Neuron (in vitro differentiated cells): ENCODE results near the gene FRYL.
"Not testable (repeated sequence)": the region's sequence is repeated elsewhere in the genome, so short reads cannot be mapped to it uniquely, and the experiment has no call there.

ENCODE experiments used
- H2AFZ ChIP-seq: one replicate; pipeline ENCODE4 v1.6.1; 2013; ENCODE audit warnings: low read depth, mild to moderate bottlenecking, inconsistent platforms, low read length, moderate library complexity
- H3K27me3 ChIP-seq: one replicate; pipeline ENCODE4 v1.6.1; 2013; ENCODE audit warnings: low read length; ENCODE audit not compliant: insufficient read depth
- H3K36me3 ChIP-seq: one replicate; pipeline ENCODE4 v1.6.1; 2013; ENCODE audit warnings: low read length; ENCODE audit not compliant: insufficient read depth
- H3K4me1 ChIP-seq: one replicate; pipeline ENCODE4 v1.6.1; 2013; ENCODE audit warnings: low read length; ENCODE audit not compliant: insufficient read depth
- H3K4me3 ChIP-seq: 2 replicates; pipeline ENCODE4 v1.5.1; 2013; ENCODE audit warnings: mild to moderate bottlenecking, low read length, moderate library complexity
- H3K9me3 ChIP-seq: one replicate; pipeline ENCODE4 v1.6.1; 2013; ENCODE audit warnings: low read length

The FRYL gene

DNA sequence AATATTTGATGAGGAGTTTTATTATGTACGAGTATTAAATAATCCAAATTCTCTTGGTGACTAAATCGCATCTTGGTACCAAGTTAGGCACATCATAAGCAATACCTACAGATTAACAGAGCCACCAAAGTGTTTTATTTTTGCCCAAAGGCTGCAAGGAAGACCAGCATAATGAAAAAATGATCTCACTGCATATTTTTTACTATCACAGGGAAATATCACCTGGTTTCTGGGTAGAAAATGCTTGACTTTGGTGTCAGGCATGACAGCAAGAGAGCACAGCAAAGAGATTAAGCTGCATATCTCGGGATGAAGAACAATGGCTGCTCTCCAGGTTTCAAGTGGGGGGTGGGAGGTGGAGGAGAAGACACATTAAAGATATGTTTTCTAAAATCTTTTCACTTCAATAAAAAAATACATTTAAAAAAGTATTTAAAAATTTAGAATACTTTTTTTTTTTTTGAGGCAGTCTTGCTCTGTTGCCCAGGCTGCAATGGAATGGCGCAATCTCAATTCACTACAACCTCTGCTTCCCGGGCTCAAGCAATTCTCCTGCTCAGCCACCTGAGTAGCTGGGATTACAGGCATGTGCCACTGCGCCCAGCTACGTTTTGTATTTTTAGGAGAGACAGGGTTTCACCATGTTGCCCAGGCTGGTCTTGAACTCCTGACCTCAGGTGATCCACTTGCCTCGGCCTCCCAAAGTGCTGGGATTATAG, 86.1 kb downstream of the FRYL start:
- Histone ChIP-seq H3K27me3 (no peaks in the 10 kb centered on the region), H3K9me3 (no peaks in the 10 kb centered on the region), H3K36me3 (no peaks in the 10 kb centered on the region), H2AFZ (no peak overlapping the region), H3K4me3 (no peak overlapping the region), H3K4me1 (peaks cover 2% of the 10 kb centered on the region)

DNA sequence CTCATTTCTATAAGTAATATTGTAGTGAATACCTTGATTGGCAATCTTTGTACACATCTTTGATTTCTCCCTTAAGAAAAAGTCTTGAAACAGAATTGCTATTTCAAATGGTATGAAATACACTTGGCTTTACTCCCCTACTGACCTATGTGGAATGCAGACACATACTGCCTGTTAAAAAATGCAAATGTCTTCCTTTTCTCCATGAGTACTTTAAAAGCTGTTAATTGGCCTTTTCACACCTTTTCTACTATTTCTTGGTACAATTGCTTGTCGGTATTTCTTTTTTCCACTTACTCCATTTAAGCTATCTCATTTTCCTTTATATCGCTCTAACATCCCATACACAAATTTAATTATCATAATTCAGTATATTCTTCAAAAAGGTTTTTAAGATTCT, 87.2 kb downstream of the FRYL start:
- H3K36me3 ChIP-seq: no peaks in the 10 kb centered on the region
- no peaks in the 10 kb centered on the region for H3K9me3 ChIP-seq
- no peaks in the 10 kb centered on the region for H3K4me1 ChIP-seq
- H3K4me3 ChIP-seq: no peak overlapping the region
- H3K27me3 ChIP-seq: no peaks in the 10 kb centered on the region
- H2AFZ ChIP-seq: no peak overlapping the region

DNA sequence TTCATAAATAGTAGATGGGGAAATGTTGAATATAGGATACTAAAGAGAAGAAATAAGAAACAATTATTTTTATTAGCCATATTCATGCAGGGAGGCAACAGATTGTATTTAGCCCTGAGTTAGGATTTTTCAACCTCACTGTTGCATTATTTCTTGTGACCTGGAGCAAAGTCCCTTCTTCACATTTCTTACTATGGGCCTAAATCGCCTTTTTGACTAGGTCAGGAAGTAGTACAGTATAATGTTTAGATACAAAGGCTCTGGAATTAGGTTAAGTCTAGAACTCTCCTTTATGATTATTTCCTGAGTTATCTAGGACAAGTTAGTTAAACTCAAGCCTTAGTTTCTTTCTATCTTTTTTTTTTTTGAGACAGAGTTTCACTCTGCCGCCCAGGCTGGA, 88.0 kb downstream of the FRYL start:
- H2AFZ ChIP-seq: no peak overlapping the region

DNA sequence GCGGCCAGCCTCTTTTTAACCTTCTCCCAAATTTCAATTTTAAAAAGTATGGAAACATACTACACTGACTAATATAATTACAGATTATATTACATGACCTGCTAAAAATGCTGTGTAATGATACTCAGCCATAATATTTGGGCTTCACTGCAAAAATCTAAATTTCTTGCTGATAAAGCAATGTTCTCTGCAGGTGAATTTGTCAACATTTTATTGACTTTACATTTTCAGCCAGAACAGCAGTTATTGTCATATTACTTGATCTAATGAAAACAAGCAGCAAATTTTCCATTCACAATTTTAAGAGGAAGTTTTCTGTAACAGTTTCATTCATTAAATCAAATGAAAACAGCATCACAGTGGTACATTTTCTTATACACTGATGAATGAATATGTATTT, 91.1 kb downstream of the FRYL start:
- H3K4me1 ChIP-seq: peaks cover 7% of the 10 kb centered on the region
- no peaks in the 10 kb centered on the region for H3K9me3 ChIP-seq
- H3K4me3 ChIP-seq: no peak overlapping the region
- H3K36me3 ChIP-seq: no peaks in the 10 kb centered on the region
- H2AFZ ChIP-seq: no peak overlapping the region
- no peaks in the 10 kb centered on the region for H3K27me3 ChIP-seq

More for the DNA sequence above, 88.0 kb downstream of the FRYL start:
- Histone ChIP-seq H3K4me1 (peaks cover 2% of the 10 kb centered on the region), H3K27me3 (no peaks in the 10 kb centered on the region), H3K36me3 (no peaks in the 10 kb centered on the region), H3K4me3 (no peak overlapping the region), H3K9me3 (no peaks in the 10 kb centered on the region)

DNA sequence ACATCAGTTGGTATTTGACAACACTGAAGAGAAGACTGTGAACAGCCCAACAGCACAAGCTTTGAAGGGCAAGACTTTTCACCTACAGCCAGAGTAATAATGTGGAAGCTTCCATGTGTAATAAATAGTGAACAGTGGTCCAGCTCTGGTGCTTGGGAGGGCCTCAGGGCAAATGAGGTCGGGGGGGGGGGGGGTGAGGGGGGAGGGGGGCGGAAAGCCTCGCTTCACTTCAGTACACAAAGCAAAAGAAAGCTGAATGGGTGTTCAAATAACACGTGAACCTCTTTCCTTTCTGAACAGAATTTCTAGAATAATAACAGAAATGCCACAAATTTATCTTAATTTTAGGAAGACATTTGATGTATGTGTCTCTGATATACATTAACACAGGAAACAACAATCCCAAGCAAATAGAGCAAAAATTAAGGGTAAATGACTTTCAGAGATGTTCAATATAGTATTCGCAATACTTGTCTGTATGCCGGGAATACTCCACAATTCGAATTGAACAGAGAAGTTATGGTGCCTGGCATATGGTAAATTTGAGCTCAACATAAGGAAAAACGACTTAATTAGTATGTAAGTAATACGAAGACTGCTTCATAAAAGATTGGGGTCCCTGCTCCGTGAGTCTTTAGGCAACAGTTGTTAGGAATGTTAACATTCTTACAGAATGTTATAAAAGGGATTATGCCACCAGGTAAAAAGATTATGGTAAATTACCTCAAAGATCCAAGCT, 92.6 kb downstream of the FRYL start:
- peaks cover 2% of the 10 kb centered on the region for H3K36me3 ChIP-seq
- peaks cover 7% of the 10 kb centered on the region for H3K4me1 ChIP-seq
- no peaks in the 10 kb centered on the region for H3K27me3 ChIP-seq
- H3K9me3 ChIP-seq: no peaks in the 10 kb centered on the region
- no peak overlapping the region for H3K4me3 ChIP-seq
- H2AFZ ChIP-seq: no peak overlapping the region

DNA sequence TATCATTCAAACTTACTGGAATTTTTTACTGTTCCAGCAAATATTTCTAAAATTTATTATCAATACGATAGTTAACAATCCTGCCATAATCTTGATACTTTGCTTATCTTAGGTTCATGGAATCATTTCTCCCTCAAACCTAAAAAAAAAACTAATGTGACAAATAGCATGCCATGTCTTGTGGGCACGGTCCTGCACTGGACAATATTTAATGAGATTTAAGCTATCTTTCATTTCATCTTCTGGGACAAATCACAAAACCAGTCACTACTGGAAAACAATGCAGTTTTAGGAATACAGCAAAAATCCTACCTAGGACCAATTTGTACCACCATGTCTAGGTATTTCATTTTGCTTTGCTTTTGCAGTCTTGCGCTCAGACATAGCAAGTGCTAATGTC, 93.7 kb downstream of the FRYL start:
- Histone ChIP-seq H2AFZ (no peak overlapping the region), H3K4me1 (peaks cover 7% of the 10 kb centered on the region), H3K36me3 (peaks cover 2% of the 10 kb centered on the region), H3K27me3 (no peaks in the 10 kb centered on the region), H3K4me3 (no peak overlapping the region), H3K9me3 (no peaks in the 10 kb centered on the region)

DNA sequence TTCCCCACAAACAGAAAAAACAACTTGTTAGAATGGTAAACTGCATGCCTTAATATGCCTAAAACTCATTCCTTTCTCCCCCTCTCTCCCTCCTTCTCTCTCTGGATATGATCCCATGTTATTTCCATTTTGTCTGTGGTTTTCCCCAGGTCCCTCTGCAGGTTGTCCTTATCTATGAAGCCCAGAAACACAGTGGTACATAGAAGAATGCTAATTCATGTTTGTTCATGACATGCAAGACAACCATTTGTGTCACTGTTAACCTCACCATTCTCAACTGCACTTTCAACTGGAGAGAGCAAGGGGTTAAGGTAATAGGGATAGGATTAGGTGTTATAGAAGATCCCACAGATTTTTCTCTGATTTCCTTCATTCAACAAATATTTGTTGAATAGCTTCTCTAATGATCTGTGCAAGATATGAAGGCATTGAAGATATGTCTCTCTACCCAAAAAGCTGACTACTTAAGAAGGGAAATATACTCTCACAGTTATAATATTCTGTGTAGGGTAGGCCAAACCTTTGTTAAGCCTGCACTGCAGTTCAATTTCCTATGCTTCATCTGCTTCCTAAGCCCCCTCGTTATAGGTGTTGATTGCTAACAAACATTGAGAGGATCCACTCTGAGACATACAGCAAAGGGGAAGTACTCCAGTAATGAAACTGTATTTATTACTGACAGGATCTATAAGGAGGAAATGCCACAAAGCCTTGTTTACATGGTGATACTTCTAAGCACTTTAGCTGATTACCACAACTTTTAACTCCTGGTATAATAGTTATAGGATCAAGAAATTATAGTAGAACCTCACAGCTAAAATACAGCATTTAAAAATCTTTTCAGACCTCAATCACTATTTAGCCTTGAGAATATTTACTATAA, 96.1 kb downstream of the FRYL start:
- no peaks in the 10 kb centered on the region for H3K9me3 ChIP-seq
- no peak overlapping the region for H2AFZ ChIP-seq
- H3K4me1 ChIP-seq: peaks cover 7% of the 10 kb centered on the region
- H3K27me3 ChIP-seq: no peaks in the 10 kb centered on the region
- peaks cover 2% of the 10 kb centered on the region for H3K36me3 ChIP-seq
- no peak overlapping the region for H3K4me3 ChIP-seq

DNA sequence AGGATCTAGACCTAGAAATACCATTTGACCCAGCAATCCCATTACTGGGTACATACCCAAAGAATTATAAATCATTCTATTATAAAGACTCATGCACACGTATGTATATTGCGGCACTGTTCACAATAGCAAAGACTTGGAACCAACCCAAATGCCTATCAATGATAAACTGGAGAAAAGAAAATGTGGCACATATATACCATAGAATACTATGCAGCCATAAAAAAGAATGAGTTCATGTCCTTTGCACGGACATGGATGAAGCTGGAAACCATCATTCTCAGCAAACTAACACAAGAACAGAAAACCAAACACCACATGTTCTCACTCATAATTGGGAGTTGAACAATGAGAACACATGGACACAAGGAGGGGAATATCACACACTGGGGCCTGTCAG, 97.2 kb downstream of the FRYL start:
- H3K36me3 ChIP-seq, H3K4me3 ChIP-seq, H3K27me3 ChIP-seq, H3K9me3 ChIP-seq, H3K4me1 ChIP-seq, H2AFZ ChIP-seq: not testable (repeated sequence)

DNA sequence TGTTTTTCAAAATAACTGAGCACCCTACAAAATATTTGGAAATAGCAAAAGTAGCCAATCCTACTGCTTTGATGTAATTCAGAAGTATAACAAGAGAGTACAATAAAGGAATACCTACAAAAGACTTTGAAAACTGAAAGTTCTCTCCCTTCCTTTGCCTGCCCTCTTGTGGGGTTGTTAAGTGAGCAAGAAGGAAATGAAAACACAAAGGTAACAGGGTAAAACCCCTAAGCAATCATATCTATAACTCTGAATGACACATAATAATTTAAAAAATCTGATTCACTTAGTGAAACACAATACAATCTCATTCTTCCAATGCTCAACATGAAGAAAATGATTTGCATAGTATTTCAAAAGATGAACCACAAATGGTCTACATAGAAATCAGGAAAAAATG, 98.2 kb downstream of the FRYL start:
- no peak overlapping the region for H2AFZ ChIP-seq
- no peaks in the 10 kb centered on the region for H3K9me3 ChIP-seq
- no peaks in the 10 kb centered on the region for H3K27me3 ChIP-seq
- H3K4me3 ChIP-seq: no peak overlapping the region
- H3K4me1 ChIP-seq: peaks cover 3% of the 10 kb centered on the region
- H3K36me3 ChIP-seq: peaks cover 2% of the 10 kb centered on the region

DNA sequence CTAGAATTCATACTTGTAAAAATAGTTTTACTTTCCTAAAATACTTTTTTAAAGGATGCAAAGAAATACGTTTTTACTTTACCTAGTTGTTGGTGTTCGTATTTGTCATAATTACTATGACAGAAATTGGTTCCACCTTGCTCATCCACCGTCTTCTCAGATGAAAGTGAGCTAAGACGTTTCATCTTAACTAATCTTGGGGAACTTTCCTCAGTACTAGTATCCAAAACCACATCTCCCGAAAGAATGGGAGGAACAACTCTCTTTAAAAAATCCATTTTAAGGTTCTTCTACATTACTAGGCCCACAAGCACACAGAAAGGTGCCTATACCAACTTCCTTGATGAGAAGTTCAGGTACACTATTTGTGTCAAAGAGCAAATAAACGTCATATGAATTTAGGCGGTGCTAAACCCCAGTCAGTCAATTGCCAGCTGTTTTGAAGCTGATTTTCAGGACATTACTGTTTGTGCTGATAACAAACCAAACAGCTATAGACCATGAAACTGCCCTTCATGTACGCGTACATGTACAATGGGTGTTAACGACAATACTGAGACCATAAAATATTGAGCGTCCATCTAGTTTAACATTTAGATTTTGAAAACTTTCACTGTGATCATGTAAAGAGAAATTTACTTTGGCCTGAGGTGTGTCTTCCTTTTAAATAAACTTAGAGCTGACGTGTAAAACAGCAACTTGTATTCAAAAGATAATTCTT, 99.1 kb downstream of the FRYL start:
- Histone ChIP-seq H3K27me3 (no peaks in the 10 kb centered on the region), H3K4me3 (no peak overlapping the region)

DNA sequence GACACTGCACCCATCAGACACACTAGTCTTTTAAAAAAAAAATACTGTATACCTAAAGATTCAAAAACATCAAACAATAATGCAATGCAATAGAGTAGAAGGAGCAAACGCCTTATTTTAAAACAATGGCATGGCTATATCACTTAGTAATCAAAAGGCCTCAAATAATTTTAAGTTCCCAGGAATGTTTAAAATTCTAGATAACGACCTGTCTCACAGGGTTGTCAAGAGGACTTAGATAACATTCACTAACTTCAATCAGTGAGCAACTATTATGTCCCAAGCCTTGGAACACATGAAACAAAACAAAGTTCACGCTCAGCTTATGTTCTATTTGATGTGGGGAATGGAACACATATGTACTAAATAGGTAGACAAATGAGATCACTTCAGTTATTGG, 106.5 kb downstream of the FRYL start:
- no peak overlapping the region for H2AFZ ChIP-seq
- H3K36me3 ChIP-seq: no peaks in the 10 kb centered on the region
- no peak overlapping the region for H3K4me3 ChIP-seq
- H3K4me1 ChIP-seq: no peaks in the 10 kb centered on the region
- H3K27me3 ChIP-seq: no peaks in the 10 kb centered on the region
- peaks cover 2% of the 10 kb centered on the region for H3K9me3 ChIP-seq

More for the DNA sequence above, 99.1 kb downstream of the FRYL start:
- Histone ChIP-seq H2AFZ (no peak overlapping the region), H3K4me1 (no peaks in the 10 kb centered on the region), H3K36me3 (peaks cover 2% of the 10 kb centered on the region), H3K9me3 (peaks cover 2% of the 10 kb centered on the region)

DNA sequence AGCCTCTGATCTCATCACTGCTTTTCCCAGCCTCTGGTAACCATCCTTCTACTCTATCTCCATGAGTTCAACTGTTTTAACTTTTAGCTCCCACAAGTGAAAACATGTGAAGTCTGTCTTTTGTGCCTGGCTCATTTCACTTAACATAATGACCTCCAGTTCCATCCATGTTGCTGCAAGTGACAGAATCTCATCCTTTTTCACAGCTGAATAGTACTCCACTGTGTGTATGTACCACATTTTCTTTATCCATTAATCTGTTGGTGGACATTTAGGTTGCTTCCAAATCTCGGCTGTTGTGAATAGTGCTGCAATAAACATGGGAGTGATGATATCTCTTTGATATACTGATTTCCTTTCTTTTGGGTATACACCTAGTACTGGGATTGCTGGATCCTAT, 109.5 kb downstream of the FRYL start:
- no peaks in the 10 kb centered on the region for H3K36me3 ChIP-seq
- H2AFZ ChIP-seq: no peak overlapping the region
- H3K4me1 ChIP-seq: no peaks in the 10 kb centered on the region
- no peak overlapping the region for H3K4me3 ChIP-seq
- no peaks in the 10 kb centered on the region for H3K27me3 ChIP-seq
- H3K9me3 ChIP-seq: no peaks in the 10 kb centered on the region
